Diencephalon (tissue), 1 donor: ENCODE measurements around the gene IFNA2. TPM values are rescaled to one million over a fixed set of nuclear protein-coding genes. Genes with fewer than 3 reads are reported as not detected.

ENCODE experiments used
- total RNA-seq: library from RNA; depleted of rRNA; stranded (reverse); fragments of >200 nt; gene quantifications from one replicate; pipeline ENCODE4 v1.2.3, GENCODE V29; 2014

IFNA2 gene
- total RNA-seq = not detected

GRCh38 chr9:21385131-21385670 is at the start of gene IFNA2:
TSS of gene IFNA2 (minus strand) at chr9:21385398. CDS start at chr9:21385329, 69 bp downstream.

GRCh38 chr9:21408817-21409216 is 23.6 kb upstream of the IFNA2 start, which contains the start of gene IFNA8:
TSS of gene IFNA8 (plus strand) at chr9:21409117. CDS start at chr9:21409177, 60 bp downstream.

GRCh38 chr9:21367957-21368356 is 17.2 kb downstream of the IFNA2 start, which contains the start of gene IFNA13:
TSS of gene IFNA13 (minus strand) at chr9:21368057. CDS start at chr9:21368010, 47 bp downstream.

GRCh38 chr9:21350787-21351186 is 34.4 kb downstream of the IFNA2 start, which contains the start of gene IFNA6:
TSS of gene IFNA6 (minus strand) at chr9:21350887. CDS start at chr9:21350887, 0 bp downstream.

GRCh38 chr9:21334701-21335632 is 50.2 kb downstream of the IFNA2 start, which contains the start of gene KLHL9:
TSS of gene KLHL9 (minus strand) at chr9:21335404. CDS start at chr9:21334859, 545 bp downstream.

Other genes starting within 250 kb of the IFNA2 start
- not detected for gene IFNW1, start 243.6 kb downstream of the IFNA2 start, total RNA-seq
- not detected for gene IFNA21, start 218.7 kb downstream of the IFNA2 start, total RNA-seq
- gene IFNA4, start 197.8 kb downstream of the IFNA2 start, total RNA-seq = not detected
- not detected for gene IFNA7, start 183.2 kb downstream of the IFNA2 start, total RNA-seq
- not detected for gene IFNA10, start 178.3 kb downstream of the IFNA2 start, total RNA-seq
- not detected for gene IFNA16, start 168.1 kb downstream of the IFNA2 start, total RNA-seq
- not detected for gene IFNA17, start 157.2 kb downstream of the IFNA2 start, total RNA-seq
- gene IFNA14, start 145.4 kb downstream of the IFNA2 start, total RNA-seq = not detected
- not detected for gene IFNA5, start 80.1 kb downstream of the IFNA2 start, total RNA-seq
- gene KLHL9, start 50.0 kb downstream of the IFNA2 start, total RNA-seq = 79.1 TPM
- gene IFNA6, start 34.5 kb downstream of the IFNA2 start, total RNA-seq = not detected
- not detected for gene IFNA13, start 17.3 kb downstream of the IFNA2 start, total RNA-seq
- not detected for gene IFNA8, start 23.7 kb upstream of the IFNA2 start, total RNA-seq
- gene IFNA1, start 55.0 kb upstream of the IFNA2 start, total RNA-seq = not detected
- not detected for gene IFNE, start 96.9 kb upstream of the IFNA2 start, total RNA-seq